HCT116 (cell line): ENCODE results near the gene USP10. TPM values are rescaled to one million over a fixed set of nuclear protein-coding genes. Genes with fewer than 3 reads are reported as not detected.

Source experiments
- ATAC-seq: fragments of 200-7000 bp; cut with Tn5 transposase; 2 replicates; pipeline ENCODE4 v1.9.1; 2020; ENCODE audit warnings: mild to moderate bottlenecking, moderate library complexity
- BruUV-seq: library from RNA; stranded (reverse); fragments of 400-500 nt; replicated peaks from 2 replicates; lab custom pipeline; 2021; lab: Mats Ljungman, UMichigan
- CTCF ChIA-PET: fragments of 300-600 bp; sonication (Branson Sonifier 250); formaldehyde crosslinking; loops from one replicate; lab custom pipeline; 2021; ENCODE audit warnings: antibody characterized with exemption; lab: Charles Lee
- POLR2A ChIA-PET: fragments of 300-600, 350-600 bp; sonication (Branson Sonifier 250); formaldehyde crosslinking; loops from one replicate; lab custom pipeline; 2021; ENCODE audit warnings: antibody characterized with exemption; lab: Charles Lee
- RAD21 ChIA-PET, 2 experiments: fragments of 300-600 bp; sonication (Branson Sonifier 250); formaldehyde crosslinking; loops; one replicate each; lab custom pipeline; 2023; ENCODE audit warnings: low total read pairs in 2 of 2; ENCODE audit not compliant: uncharacterized antibody in 2 of 2, unreplicated experiment in 2 of 2, low non-redundant PET in 1 of 2; lab: Charles Lee
- DNase-seq: peaks from one replicate; pipeline ENCODE4 v3.0.0-alpha.2; 2010; ENCODE audit warnings: low read depth, low spot score
- H2AFZ ChIP-seq: fragments of 200-600 bp; shearing (Covaris generic), sonication (generic); 2 replicates; pipeline ENCODE4 v1.6.1; 2017; ENCODE audit warnings: low read depth, mixed run types, mixed read lengths, antibody characterized with exemption, low read length; ENCODE audit not compliant: poor library complexity, severe bottlenecking
- H3K27ac ChIP-seq: 2 replicates; pipeline ENCODE4 v1.5.1; 2012; ENCODE audit warnings: low read depth, low read length
- H3K27me3 ChIP-seq: fragments of 200-600 bp; sonication (generic); 2 replicates; pipeline ENCODE4 v1.6.1; 2016; ENCODE audit warnings: mixed run types, low read length, mixed read lengths; ENCODE audit not compliant: insufficient read depth
- H3K36me3 ChIP-seq, 2 experiments: fragments of 200-500 bp in 1 of 2; fragments of 200-600 bp in 1 of 2; sonication (Bioruptor generic) in 1 of 2; sonication (generic) in 1 of 2; 2 replicates each; pipeline versions ENCODE4 v1.5.1 to v1.6.1; 2014 to 2016; ENCODE audit warnings: low read length in 2 of 2, inconsistent platforms in 1 of 2, mixed read lengths in 1 of 2, mixed run types in 1 of 2; ENCODE audit not compliant: insufficient read depth in 2 of 2, control insufficient read depth in 1 of 2
- H3K4me1 ChIP-seq, 2 experiments: fragments of 200-600 bp in 1 of 2; sonication (generic) in 1 of 2; 2 replicates each; pipeline versions ENCODE4 v1.5.1 to v1.6.1; 2012 to 2017; ENCODE audit warnings: low read length in 2 of 2, inconsistent platforms in 1 of 2, mild to moderate bottlenecking in 1 of 2, mixed read lengths in 1 of 2, mixed run types in 1 of 2, moderate library complexity in 1 of 2; ENCODE audit not compliant: insufficient read depth in 2 of 2, control insufficient read depth in 1 of 2
- H3K4me2 ChIP-seq: fragments of 200-600 bp; sonication (generic); 2 replicates; pipeline ENCODE4 v1.6.1; 2017; ENCODE audit warnings: mixed run types, low read length, mixed read lengths
- H3K4me3 ChIP-seq, 2 experiments: fragments of 200-600 bp in 1 of 2; sonication (generic) in 1 of 2; replicated peaks in 1 of 2; 2 replicates each; pipeline ENCODE4 v1.5.1; 2011 to 2016; ENCODE audit warnings: low read length in 2 of 2, control low read depth in 1 of 2, low read depth in 1 of 2, mild to moderate bottlenecking in 1 of 2, mixed read lengths in 1 of 2, mixed run types in 1 of 2
- H3K79me2 ChIP-seq: fragments of 200-600 bp; sonication (generic); 2 replicates; pipeline ENCODE4 v1.6.1; 2017; ENCODE audit warnings: mild to moderate bottlenecking, mixed run types, low read length, moderate library complexity, mixed read lengths; ENCODE audit not compliant: insufficient read depth
- H3K9ac ChIP-seq: fragments of 200-600 bp; sonication (generic); 2 replicates; pipeline ENCODE4 v1.6.1; 2016; ENCODE audit warnings: low read length, mixed read lengths
- H3K9me2 ChIP-seq: fragments of 200-600 bp; sonication (generic), shearing (Covaris generic); 2 replicates; pipeline ENCODE4 v1.6.1; 2017; ENCODE audit warnings: mixed run types, mild to moderate bottlenecking, moderate library complexity; ENCODE audit not compliant: insufficient read depth
- H3K9me3 ChIP-seq, 2 experiments: fragments of 200-500 bp in 1 of 2; fragments of 200-600 bp in 1 of 2; sonication (Bioruptor generic) in 1 of 2; sonication (generic) in 1 of 2; 2 replicates each; pipeline ENCODE4 v1.6.1; 2014 to 2017; ENCODE audit warnings: low read length in 2 of 2, mixed read lengths in 2 of 2, inconsistent platforms in 1 of 2, low read depth in 1 of 2, mild to moderate bottlenecking in 1 of 2, mixed run types in 1 of 2, moderate library complexity in 1 of 2; ENCODE audit not compliant: control insufficient read depth in 1 of 2, insufficient read depth in 1 of 2
- H4K20me1 ChIP-seq: fragments of 200-600 bp; sonication (generic), shearing (Covaris generic); 2 replicates; pipeline ENCODE4 v1.6.1; 2017; ENCODE audit warnings: mixed run types, mild to moderate bottlenecking, moderate library complexity; ENCODE audit not compliant: insufficient read depth
- CBX3 ChIP-seq: IDR thresholded peaks from 2 replicates; pipeline ENCODE4 v1.6.1; 2012; ENCODE audit warnings: low read depth
- CEBPB ChIP-seq: IDR thresholded peaks from 2 replicates; pipeline ENCODE4 v1.6.1; 2012; ENCODE audit warnings: low read depth
- ELF1 ChIP-seq: IDR thresholded peaks from 2 replicates; pipeline ENCODE4 v1.6.1; 2012; ENCODE audit warnings: low read depth, borderline replicate concordance
- EZH2 ChIP-seq: fragments of 200-600 bp; sonication (generic); IDR thresholded peaks from 2 replicates; pipeline ENCODE4 v1.6.1; 2017; ENCODE audit warnings: antibody characterized with exemption, mixed run types
- EZH2phosphoT487 ChIP-seq: fragments of 200-600 bp; IDR thresholded peaks from 2 replicates; pipeline ENCODE4 v1.6.1; 2018; ENCODE audit warnings: antibody characterized with exemption, borderline replicate concordance
- JUND ChIP-seq: IDR thresholded peaks from 2 replicates; pipeline ENCODE4 v1.6.1; 2012
- POLR2AphosphoS5 ChIP-seq: IDR thresholded peaks from 2 replicates; pipeline ENCODE4 v1.6.1; 2011; ENCODE audit warnings: mild to moderate bottlenecking, low read depth, low read length, moderate library complexity
- REST ChIP-seq: IDR thresholded peaks from 2 replicates; pipeline ENCODE4 v1.6.1; 2012; ENCODE audit warnings: low read depth
- intact Hi-C: fragments of 100-400 bp; cut with micrococcal nuclease; formaldehyde crosslinking; loops from 2 replicates; pipeline ENCODE4 v1.10.0; 2022
- total RNA-seq: library from RNA; stranded (reverse); gene quantifications from one replicate; pipeline ENCODE4 v1.2.1, GENCODE V29; 2021; ENCODE audit not compliant: unreplicated experiment
- TF ChIP-seq, protein P1 (sequence below): IDR thresholded peaks from 2 replicates; pipeline ENCODE4 v1.6.1; 2012

USP10 gene
- total RNA-seq, 1 experiment from 2014 or later, result 175 TPM

DNA sequence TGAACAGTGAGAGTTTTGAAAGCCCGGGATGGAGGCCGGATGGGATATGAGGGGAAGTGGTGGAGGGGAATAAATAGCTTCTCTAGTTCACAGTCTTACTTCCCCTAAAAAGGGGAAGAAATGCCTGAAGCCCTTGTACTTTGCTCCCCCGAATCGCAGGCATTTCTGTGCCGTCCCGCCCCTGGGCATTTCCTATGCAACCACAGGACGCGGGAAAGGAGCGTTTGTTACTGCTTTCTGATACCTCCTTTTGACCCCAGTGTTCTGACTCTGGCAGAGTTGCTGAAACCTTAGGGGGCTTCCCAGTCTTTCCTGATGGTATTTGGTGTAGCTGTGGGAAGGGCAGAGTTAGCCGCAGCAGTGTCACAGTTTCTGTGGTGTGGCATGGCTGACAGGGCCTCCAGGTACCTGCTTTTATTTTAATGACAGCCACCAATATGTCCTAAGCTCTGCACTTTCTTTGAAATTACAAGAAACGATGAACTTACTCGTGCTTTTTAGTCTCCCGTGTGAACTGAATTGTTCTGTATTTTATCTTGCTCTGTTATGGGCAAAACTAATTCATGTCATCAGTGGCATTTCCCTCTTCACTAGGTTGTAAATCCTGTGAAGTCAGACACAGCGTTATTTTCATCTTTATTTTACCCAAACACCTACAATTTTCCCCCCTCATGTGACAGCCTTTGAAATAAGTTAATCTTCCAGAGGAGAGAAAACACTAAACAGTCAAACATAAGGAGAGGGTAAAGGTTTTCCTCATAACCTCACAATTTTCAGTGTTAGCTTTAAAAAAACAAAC is 27.1 kb downstream of the USP10 start:
- peaks cover 66% of the 10 kb centered on the region; the same call in 1 of the 2 replicates for H4K20me1 ChIP-seq
- H3K36me3 ChIP-seq, result no peaks in the 10 kb centered on the region; a peak in 1 of 4 replicates
- H3K27ac ChIP-seq, result no peak overlapping the region
- no peaks in the 10 kb centered on the region for H3K9me2 ChIP-seq
- peaks cover 100% of the 10 kb centered on the region for H3K79me2 ChIP-seq
- H3K4me2 ChIP-seq, result peak overlapping the region; percentile 34; the same call in 1 of the 2 replicates
- no peak overlapping the region for H3K9ac ChIP-seq
- BruUV-seq, result no TSS peak
- intact Hi-C loops, result loop anchor here (1.0 kb wide), 3 partner anchors 55 to 216 kb away; no protein-coding TSS in a partner anchor
- DNase-seq (no peak), ATAC-seq (no peak)
- TF ChIP-seq, protein P1, sequence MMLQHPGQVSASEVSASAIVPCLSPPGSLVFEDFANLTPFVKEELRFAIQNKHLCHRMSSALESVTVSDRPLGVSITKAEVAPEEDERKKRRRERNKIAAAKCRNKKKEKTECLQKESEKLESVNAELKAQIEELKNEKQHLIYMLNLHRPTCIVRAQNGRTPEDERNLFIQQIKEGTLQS, result no peak
- TF ChIP-seq JUND (no peak), EZH2 (no peak), ELF1 (no peak), CBX3 (no peak), CEBPB (no peak), REST (no peak), EZH2phosphoT487 (no peak), POLR2AphosphoS5 (no peak)
- H3K4me1 ChIP-seq, result peaks cover 47 to 72% of the 10 kb centered on the region in 2 experiments
- ChIA-PET CTCF (interaction anchor here (0.6 to 5.8 kb wide), 28 partner anchors 10 to 713 kb away, joined by 3 to 67 read pairs (median 4); no protein-coding TSS in a partner anchor), POLR2A (no interaction called here), RAD21 (interaction anchor here in 1 of 2 experiments (0.6 kb wide), 1 partner anchor 57 kb away, joined by 3 read pairs; no protein-coding TSS in a partner anchor)
- no peaks in the 10 kb centered on the region for H3K27me3 ChIP-seq
- no peaks in the 10 kb centered on the region for H3K9me3 ChIP-seq
- H3K4me3 ChIP-seq, result no peak overlapping the region
- H2AFZ ChIP-seq, result no peak overlapping the region
